ENCODE data around the gene COX10. TPM values are rescaled to one million over a fixed set of nuclear protein-coding genes. Genes with fewer than 3 reads are reported as not detected.

The COX10 gene
- total and polyA plus RNA-seq, 5 experiments from 2014 or later = 18.5 to 24.5 (median 23.3) TPM

Other genes starting within 250 kb of the COX10 start
- not detected for gene CDRT15, start 167.4 kb downstream of the COX10 start, total RNA-seq
- gene CDRT15, start 167.4 kb downstream of the COX10 start, polyA plus RNA-seq = under 1 TPM in 1 of 3 donors, not detected in 2; 0.62 TPM
- 10 to 100 TPM; 37.5 to 37.6 TPM for gene HS3ST3B1, start 231.6 kb downstream of the COX10 start, total RNA-seq
- gene HS3ST3B1, start 231.6 kb downstream of the COX10 start, polyA plus RNA-seq = 10 to 100 TPM in 2 of 3 donors, 1 to 10 TPM in 1; 9.2 to 12.7 (median 11.8) TPM

Data from naive thymus-derived CD8-positive, alpha-beta T cell (primary cell).